ENCODE data around the gene MAN2B1.
"Not testable (repeated sequence)": the region's sequence is repeated elsewhere in the genome, so short reads cannot be mapped to it uniquely, and the experiment has no call there.

MAN2B1 gene

DNA sequence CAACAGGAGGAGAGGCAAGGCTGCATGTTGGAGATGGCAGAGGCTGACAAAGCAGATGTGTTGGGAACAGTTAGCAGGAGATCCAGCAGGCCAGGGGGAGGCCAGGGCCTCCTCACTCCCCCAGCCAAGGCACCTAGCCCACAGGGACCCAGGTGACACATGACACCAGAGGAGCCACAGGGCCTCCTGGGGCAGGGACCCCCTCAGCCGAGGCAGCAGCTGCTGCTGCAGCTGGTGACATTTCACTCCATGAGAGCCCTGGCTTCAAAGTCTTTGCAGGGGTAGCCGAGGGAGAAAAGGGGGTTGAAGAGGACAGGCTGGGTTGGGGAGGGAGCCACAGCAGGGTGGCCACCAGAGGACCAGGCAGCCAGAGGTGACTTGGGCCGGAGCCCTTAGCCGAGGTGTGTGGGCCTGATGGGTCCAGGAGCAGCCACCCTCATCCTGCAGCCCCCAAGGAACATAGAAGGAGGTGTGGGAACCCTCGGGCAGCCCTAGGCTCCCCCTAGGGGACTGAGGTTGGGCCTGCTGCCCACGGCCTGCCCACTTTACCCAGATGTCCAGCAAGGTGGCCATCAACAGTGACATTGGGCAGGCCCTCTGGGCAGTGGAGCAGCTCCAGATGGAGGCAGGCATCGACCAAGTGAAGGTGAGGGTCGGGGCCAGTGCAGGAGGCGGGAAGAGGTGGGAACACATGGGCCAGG is 21.1 kb upstream of the MAN2B1 start, which contains the start of gene GNG14:
Gene GNG14, plus strand, starts transcription at position 503 of the 701 bp plus-strand sequence. Its CDS starts 51 bp downstream, at position 554.
- no peak for DNase-seq

DNA sequence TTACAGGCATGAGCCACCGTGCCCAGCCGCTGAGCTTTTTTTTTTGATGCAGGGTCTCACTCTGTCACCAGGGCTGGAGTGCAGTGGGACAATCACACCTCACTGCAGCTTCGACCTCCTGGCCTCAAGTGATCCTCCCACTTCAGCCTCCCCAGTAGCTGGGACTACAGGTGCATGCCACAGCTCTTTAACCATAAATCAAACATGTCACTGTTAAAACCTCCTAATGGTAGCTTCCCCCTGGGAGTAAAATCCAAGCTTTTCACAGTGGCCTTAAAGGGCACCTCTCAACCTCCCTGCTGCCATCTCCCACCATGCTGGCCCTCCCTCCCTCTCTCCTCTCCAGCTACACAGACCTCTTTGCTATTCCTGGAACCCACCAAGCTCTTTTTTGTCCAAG is 19.3 kb upstream of the MAN2B1 start:
- DNase-seq: no peak

DNA sequence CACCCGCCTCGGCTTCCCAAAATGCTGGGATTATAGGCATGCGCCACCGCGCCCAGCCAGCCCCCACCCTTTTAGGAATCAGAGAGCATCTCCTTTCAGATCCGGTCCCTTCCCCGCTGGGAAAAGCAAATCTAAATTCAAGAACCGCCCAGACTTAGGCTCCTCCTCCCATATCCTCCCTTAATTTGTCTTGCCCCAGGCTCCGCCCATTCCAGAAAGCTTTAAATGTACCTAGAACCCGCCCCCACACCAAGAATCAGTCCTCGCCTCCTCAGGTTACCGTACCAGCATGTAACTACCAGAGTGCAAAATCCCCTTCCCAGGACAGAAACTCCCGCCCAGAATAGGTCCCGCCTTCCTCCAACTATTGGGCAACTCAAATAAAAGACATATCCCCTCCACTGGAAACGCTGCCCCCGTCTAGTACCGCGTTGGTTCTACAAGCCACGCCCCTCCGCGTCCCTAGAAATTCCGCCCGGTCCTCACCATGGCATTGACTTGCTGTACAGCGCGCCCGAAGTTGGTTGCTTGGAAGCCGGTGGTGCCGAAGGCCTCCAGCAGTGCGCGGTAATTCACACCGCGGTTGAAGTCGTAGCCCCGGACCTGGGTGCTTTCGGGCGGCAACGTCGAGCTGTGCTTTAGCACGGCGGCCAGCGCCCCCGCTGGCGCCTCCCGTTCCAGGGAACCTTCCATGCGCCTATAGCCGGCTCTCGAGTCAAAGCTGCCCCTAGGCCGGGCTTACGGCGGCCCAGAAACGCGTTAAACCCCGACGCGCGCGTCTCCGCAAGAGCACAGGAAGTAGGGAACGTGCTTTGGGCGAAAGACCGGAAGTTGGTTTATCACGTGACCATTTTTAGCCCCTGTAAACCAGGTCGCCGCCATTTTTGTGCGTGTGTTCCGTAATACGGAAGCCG is 14.8 kb upstream of the MAN2B1 start, which contains the start of gene DHPS:
Gene DHPS, minus strand, starts transcription at position 807 of the 914 bp plus-strand sequence. Its CDS starts 114 bp downstream, at position 693.
- DNase-seq: peak; percentile 96

DNA sequence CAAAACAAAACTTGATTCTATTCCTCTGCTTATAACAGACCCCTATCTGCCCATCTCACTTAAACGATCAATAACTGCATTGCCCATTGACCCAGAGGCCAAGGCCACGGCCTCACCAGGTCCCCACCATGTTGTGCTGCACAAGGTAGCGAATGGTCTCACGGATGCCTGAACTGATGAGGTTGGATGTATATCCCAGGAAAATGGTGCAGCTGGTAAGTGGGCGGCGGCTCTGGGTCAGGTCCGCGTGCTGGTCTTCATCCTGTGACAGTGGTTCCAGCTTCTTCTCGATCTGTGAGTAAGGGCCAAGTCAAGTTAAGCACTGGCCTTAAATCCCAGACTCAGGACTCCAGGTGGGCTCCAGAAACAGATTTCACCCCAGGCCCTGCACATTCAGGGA is 13.5 kb upstream of the MAN2B1 start:
- DNase-seq: no peak

DNA sequence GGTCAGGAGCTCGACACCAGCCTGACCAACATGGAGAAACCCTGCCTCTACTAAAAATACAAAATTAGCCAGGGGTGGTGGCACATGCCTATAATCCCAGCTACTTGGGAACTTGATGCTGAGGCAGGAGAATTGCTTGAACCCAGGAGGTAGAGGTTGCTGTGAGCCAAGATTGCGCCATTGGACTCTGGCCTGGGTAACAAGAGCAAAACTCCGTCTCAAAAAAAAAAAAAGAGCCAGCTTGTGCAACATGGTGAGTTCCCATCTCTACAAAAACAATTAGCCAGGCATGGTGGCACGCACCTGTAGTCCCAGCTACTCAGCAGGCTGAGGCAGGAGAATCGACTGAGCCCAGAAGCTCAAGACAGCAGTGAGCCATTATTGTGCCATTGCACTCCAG is 11.5 kb upstream of the MAN2B1 start:
- DNase-seq: not testable (repeated sequence)

DNA sequence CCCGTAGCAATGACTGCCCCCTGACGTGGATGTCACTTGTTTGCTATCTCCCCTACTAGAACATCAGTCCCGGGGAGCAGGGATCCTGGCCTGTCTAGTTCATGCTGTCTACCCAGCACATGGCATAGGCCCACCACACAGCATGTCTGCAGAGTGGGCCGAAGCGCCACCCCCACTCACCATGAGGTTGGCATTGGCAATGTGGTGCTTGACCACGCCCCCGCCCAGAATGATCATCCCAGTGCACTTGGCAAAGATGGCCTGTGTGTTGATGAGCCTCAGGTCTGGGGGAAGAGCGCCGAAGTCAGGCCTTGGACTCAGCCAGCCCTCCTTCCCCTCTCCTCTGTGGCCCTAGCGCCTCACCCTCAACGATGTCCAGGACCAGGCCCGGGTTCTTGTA is 10.4 kb upstream of the MAN2B1 start:
- DNase-seq: no peak

DNA sequence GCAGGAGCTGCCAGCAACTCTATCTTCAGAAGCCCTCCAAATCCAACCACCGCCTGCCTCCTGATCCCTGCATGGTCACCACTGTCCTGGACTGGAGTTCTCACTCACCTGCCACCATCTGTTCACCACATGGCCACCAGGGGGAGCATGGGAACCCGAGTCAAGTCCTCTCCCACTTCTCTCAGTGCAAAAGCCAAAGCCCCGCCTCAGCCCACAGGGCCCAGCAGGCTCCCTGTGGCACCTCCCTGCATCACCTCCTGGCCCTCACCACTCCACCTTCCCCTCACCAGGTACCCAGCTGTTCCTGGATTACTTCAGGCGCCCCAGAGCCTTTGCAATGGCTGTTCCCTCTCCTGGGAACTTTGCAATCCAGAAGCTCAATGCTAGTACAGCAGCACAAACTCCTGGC is 9.8 kb upstream of the MAN2B1 start:
- DNase-seq: peak; percentile 89

DNA sequence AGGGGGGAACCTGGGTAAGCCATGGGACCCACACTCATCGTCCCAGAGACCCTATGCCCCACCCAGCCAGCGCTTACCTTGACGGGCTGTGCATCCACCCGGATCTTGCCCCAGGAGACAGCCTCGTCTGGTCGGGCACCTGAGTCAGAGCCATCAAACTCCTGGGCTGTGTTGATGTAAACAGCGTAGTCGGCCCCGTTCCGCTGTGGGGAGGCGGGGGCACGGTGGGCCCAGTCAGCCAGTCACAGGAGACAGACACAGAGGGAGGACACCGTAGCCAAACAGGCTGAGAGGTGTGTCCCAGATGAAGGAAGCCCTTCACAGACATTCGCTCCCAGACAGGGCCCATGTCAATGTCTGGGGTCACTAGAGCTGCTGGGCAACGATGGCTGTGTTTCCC is 9.4 kb upstream of the MAN2B1 start:
- DNase-seq: no peak

DNA sequence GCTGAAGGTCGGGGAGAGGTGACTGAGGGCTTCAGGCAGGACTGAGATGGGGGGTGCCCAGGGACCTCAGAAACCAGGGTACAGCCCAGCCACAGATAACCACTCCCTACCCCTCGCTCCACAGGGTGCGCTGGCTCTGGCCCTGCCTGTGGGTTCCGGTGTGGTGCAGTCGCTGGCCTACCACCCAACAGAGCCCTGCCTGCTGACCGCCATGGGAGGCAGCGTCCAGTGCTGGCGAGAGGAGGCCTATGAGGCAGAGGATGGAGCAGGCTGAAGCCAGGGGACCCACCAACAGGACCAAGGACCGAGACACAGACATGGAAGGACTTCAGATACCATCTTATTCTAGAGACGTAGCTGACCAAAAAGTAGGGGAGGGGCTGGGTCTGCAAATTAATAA is 8.9 kb upstream of the MAN2B1 start:
- no peak for DNase-seq

DNA sequence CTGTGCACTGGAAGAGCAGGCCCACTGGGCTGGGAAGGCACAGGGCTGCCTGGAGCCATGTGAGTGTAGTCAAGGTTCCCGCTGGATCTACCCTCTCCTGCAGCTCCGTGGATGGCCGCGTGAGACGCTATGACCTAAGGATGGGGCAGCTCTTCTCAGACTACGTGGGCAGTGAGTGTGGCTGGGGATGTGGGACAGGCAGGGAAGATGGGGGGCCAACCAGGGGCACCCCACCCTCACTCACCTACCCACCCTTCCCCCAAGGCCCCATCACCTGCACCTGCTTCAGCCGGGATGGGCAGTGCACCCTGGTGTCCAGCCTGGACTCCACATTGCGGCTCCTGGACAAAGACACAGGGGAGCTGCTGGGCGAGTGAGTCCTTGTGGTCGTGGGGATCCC is 6.2 kb upstream of the MAN2B1 start:
- DNase-seq: no peak

DNA sequence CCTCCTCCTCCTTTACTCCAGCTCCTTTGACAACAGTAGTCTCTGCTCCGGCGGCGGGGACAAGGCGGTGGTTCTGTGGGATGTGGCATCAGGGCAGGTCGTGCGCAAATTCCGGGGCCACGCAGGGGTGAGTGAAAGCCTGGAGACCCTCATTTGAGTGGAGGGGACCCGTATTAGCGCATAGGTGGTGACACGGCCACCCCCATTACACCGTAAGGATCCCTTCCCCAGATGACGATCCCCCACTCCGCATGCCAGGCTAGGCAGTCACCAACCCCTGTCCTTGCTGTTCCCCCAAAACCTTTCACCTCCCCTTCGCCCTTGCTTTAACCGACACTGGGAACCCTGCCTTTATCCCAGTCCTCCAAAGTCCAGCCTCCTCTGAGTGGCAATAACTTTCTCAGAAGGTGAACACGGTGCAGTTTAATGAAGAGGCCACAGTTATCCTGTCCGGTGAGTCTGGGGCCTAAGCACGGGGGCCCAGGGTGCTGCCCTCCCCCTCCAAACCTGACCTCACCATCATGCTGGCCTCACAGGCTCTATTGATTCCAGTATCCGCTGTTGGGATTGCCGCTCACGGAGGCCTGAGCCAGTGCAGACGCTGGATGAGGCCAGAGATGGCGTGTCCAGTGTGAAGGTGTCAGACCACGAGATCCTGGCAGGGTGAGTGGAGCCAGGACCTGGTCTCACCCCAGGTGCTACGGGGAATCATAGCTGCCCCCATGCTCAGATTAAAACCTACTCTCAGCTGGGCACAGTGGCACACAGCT is 3.8 kb upstream of the MAN2B1 start:
- no peak for DNase-seq

DNA sequence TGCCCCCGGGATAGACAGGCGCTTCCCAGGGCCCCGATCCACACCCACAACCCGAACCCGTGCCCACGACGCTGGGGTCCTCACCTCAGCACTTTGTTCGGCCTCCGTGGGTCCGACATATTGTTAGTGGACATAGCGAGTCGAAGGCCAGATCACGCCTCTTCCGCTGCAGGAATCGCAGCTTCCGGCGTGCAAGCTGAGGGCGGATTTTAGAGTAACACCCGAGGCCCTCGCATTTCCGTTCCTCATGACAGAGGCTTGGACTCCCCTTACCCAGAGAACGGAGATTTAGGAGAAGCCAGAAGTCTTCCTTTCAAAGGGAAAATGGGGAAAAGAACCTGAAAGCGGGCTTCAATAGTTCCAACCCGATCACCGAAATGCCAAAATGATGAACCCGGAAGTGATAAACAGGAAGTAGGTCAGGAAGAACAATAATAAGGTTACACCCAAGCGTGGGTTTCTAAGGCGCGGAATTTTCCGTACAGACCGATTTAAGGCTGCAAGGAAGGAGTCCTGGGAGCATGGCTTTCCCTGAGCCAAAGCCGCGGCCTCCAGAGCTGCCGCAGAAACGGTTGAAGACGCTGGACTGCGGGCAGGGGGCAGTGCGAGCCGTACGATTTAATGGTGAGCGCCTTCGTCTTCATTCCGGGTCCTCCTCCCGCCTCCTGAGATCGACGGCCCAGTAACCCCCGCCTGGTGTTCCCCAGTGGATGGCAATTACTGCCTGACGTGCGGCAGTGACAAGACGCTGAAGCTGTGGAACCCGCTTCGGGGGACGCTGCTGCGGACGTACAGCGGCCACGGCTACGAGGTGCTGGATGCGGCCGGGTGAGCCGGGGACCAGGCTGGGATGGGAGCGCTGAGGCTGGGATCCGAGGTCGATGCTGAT is 3.0 kb upstream of the MAN2B1 start:
- DNase-seq: peak; percentile 76

DNA sequence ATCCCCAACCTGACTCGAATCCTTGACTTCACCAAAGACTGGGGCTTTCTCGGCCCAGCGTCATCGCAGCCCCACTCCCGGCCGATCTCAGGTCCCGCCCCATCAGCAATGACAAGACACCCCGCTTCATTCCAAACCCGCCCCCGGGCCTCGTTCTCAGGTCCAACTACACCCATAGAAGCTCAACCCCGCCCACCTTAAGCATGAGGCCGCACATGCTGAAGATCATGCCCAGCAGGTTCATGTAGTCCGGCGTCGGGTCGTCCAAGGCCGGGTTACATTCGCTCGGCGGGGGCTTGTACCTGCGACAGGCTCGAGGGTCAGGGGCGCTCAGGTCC is 2.4 kb upstream of the MAN2B1 start:
- peak; percentile 67 for DNase-seq

DNA sequence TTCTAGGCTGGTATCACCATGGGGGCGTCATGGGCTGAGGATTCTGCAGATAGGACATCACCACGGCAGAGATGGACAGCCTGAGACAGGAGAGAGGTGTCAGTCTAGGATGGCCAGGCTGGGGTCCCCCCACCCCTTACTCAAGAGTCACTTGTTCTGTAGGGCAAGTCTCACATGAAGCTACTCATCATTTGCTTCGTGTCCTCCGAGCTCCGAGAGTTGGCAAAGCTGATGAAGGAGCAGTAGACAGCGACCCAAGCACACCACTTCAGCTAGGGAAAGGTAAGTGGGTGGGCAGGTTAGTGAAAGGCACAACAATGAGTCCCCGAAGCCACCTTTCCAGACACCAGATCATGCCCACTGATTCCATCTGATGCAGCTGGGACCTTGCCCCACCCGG is 1.8 kb upstream of the MAN2B1 start:
- DNase-seq: no peak

DNA sequence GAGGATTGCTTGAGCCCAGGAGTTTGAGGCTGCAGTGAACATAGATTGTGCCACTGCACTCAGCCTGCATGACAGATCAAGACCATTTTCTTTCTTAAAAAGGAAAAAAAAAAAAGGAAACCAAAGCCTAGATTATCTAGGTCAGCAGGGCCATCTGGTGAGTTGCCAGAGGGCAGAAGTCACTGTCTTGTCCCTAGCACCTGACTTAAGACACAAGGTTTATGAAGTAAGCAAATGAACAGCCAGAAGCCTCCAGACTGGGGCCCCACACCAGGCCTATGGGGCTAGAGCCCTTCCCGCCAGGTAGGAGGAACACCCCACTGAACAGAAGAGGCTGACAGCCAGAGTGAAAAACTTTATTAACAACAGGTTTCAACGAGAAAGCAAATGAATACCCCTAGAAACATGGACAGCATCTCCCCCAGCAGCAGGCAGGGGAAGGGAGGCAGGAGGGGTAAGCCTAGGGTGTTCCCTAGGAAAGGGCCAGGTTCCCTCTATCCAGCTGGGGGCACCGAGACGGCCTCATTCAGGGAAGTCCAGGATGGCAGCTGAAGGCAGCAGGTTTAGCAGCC is 1.3 kb upstream of the MAN2B1 start:
- no peak for DNase-seq

DNA sequence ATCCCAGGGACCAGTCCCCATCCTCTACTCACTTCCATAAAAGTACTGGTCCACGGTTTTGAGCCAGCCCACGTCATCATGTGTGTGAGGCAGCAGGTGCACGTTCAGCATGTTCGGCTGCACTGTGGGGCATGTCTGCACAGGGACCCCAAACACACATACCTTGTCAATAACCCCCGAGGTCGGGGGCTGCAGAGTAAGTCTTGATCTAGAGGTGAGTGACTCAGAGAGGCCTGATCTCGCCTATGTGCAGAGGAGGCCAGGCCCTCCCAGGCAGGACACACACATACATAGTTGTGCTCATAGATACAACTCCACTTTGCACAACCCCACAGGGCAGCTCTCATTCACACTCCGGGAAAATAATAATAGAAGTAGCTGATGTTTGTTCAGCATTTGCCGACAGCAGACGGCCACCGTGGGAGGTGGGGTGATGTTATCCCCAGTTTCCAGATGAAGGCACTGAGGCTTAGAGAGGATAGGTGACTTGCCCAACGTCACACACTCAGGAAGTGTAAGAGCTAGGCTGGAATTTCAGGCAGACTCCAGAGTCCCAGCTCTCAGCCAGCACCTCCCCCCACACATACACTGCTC is 774 bp downstream of the MAN2B1 start:
- no peak for DNase-seq

DNA sequence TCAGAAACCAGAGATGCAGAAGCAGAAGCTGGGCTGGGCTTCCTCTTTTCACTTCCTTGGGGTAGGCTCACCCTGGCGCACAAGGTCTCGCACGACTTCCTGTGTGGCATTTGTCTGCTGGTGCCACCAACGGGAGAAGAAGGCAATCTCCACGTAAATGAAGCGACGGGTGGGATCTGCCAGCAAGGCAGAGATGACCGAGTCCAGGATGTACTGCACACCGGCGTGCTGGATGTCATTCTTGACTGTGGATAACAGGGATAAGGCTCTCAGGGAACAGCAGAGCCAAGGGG is 1.3 kb downstream of the MAN2B1 start:
- peak; percentile 84 for DNase-seq

DNA sequence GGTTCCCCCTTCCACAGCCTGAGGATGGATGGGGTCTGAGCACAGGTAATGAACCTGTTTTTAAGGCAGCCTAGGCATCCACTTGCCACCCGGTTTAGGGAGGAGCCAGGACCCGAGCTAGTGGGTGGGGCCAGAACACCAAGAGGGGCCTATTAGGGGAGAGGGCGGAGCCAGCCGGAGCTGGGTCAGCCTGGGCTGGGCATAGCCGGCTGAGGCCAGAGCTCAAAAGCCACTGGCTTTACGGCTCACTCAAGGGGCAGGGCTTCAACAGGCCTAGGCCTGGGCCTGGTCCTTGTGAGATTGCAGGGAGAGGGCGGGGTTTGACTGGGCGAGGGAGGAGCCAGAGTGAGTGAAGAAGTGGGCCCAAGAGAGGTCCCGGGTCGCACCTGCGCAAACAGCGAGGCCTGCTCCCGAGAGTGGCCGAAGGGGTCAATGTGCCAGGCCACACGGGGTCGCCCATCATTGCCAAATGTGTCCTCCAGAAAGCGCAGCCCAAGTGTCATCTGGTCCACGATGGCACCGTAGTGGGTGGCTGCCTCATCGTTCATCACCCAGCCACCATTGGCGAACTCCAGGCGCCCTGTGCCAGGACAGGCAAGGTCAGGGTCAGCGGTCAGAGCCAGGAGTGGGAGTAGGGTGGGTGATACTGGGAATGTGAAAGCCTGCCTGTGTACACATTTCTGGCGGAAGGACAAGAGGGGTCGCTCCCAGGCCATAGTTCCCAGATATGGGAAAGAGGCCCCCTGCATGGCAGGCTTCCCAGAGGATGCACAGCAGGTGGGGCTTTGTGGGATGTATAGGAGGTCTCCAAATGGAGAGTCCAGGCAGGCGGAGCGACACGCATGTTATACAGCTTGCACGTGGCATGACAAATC is 1.9 kb downstream of the MAN2B1 start:
- no peak for DNase-seq

DNA sequence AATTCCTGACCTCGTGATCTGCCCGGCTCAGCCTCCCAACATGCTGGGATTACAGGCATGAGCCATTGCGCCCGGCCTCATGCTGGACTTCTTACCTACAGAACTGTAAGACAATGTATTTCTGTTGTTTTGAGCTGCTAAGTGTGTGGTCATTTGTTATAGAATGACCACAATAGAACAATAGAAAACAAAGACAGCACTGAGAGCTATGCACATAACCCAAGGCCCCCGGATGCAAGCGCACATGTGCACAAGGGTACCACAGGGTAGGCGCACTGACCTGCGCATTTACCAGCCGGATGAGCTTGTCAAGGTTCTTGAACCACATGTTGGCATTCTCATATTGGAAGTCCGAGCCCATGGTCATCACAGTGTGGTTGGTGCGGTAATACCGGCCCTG is 5.6 kb downstream of the MAN2B1 start:
- no peak for DNase-seq

DNA sequence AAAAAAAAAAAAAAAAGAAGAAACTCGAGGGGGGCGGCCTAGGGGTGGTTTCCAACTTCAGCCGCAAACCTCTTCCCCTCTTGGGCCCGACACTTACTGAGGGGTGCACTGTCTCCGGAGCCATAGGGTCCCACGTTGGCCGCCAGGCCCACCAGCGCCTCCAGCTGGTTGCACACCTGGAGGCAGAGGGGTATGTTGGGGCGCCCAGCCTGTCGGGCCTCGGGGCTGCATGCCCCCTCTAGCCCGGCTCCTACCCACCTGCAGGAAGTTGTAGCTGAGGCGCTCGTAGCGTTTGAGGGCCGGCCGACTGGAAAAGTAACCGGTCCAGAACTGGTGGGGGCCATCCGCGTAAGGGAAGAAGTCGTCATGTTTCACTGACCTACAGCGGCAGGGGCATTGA is 8.6 kb downstream of the MAN2B1 start:
- DNase-seq: no peak

Measured in activated CD4-positive, alpha-beta T cell treated with anti-CD3 and anti-CD28 coated beads, Interleukin-2, amount 50 U/mL, for 16 hours (primary cell).